CD4-positive, alpha-beta T cell treated with Interleukin-17A for 4 hours (primary cell): ENCODE results near the gene PDCD5.
A peak's percentile ranks its signal among the peaks of the same experiment; 100 is the strongest.
"Not testable (repeated sequence)": the region's sequence is repeated elsewhere in the genome, so short reads cannot be mapped to it uniquely, and the experiment has no call there.

Experiments used
- DNase-seq: peaks from one replicate; pipeline ENCODE4 v3.0.0-alpha.2; 2020; ENCODE audit warnings: mixed read lengths

Gene PDCD5

DNA sequence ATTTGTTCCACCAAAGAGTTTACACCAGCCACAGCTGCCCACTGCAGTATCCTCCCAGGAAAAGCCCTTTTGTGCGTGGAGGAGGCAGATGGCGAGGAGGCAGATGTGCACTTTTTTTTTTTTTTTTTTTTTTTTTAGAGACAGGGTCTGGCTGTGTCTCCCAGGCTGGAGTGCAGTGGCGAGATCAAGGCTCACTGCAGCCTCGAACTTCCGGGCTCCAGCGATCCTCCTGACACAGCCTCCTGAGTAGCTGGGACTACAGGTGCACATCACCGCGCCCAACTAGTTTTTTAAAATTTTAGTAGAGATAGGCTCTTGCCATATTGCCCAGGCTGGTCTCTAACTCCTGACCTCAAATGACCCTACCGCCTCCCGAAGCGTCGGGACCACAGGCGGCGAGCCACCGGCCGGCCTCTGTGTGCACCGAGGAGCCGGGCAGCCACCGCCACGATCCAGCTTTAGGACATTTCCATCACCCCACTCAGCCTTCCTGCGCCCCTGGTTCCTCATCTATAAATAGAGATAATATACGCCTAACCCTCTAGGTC lies 563 bp upstream of the PDCD5 start:
- no peak for DNase-seq

DNA sequence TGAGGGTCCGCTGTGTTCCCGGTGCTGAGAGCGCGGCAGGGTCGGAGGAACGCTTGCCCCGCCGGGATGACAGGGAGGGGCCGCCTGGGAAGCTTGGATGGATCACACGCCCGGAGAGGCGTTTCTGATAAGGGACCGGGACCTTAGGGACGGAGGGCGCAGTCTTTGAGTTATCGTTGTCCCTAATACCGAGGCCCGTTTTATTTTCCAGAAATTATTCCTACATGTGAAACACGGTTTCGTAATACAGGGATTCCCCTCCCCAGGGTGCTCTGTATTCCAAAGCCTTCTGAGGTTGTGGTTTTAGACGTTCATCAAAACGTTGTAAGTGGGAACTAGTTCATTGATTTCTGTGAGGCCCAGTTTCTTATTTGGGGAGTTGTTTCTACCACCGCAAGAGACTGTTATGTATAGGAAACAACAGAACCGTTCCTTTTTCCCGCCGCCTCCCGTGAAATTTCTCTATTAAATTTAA lies 752 bp downstream of the PDCD5 start:
- no peak for DNase-seq

DNA sequence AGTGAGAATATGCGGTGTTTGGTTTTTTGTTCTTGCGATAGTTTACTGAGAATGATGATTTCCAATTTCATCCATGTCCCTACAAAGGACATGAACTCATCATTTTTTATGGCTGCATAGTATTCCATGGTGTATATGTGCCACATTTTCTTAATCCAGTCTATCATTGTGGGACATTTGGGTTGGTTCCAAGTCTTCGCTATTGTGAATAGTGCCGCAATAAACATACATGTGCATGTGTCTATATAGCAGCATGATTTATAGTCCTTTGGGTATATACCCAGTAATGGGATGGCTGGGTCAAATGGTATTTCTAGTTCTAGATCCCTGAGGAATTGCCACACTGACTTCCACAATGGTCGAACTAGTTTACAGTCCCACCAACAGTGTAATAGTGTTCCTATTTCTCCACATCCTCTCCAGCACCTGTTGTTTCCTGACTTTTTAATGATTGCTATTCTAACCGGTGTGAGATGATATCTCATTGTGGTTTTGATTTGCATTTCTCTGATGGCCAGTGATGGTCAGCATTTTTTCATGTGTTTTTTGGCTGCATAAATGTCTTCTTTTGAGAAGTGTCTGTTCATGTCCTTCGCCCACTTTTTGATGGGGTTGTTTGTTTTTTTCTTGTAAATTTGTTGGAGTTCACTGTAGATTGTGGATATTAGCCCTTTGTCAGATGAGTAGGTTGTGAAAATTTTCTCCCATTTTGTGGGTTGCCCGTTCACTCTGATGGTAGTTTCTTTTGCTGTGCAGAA lies 6.9 kb downstream of the PDCD5 start:
- DNase-seq, result not testable (repeated sequence)

DNA sequence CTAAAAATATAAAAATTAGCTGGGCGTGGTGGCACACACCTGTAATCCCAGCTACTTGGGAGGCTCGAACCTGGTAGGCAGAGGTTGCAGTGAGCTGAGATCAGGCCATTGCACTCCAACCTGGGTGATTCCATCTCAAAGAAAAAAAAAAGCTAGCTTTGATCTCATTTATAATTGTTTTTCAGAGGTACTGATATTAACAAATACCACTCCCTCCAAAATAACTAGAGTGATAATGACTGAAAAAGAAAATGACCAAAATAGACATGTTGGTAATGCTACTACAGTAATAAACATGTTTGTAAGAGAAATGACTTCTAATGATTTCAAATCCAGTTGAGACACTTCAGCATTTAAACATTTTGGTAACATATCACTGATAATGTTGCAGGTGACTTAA lies 13.0 kb downstream of the PDCD5 start:
- DNase-seq, result no peak

DNA sequence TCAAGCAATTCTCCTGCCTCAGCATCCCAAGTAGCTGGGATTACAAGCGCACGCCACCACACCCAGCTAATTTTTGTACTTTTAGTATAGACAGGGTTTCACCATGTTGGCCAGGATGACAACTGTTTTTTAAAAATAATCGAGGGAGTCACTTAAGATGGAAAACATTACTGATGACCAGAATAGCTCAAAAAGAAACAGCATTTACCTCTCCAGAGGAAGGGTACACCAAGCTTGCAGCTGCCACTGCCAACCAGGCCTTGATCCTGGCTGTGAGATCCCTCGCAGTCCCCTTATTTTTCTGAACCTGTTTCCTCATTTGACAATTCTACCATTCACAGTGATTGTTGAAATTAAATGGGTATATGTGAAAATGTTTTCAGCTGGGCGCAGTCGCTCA lies 14.5 kb downstream of the PDCD5 start:
- no peak for DNase-seq

DNA sequence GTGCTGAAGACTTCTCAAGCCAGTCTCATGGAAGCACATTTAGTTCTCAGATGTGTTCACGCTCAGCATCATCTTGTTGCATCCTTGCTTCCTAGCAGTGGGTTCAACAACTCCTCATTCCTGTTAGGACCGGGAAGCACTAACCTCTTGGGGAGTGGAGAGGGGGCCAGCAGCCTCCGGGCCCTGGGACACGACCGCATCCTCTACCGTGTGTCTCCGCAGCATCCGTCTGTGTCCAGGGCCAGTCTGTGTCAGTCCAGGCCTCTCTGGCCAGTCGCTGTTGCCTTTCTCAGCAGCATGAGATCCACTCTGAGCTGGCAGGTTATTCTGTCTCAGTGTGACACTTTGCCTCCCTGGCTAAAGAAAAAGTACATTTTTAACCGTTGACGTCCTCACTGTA lies 17.0 kb downstream of the PDCD5 start:
- DNase-seq, result no peak

DNA sequence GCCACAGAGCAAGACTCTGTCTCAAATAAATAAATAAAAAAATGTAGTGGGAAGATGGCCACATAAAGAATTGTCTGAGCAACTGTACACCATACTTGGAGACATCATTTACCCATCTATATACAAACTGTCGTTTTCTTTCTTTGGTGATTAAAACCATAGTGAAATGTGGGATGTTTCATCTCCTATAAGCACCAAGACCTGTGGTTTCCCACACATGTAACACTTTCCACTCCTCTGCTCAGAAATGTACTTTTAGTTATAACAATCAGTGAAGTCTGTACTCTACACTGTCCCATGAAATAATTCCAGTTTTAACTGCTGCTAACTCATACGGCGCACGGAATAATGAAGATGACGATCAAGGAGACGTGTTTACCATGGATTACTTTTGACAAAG lies 18.3 kb downstream of the PDCD5 start:
- DNase-seq, result no peak

DNA sequence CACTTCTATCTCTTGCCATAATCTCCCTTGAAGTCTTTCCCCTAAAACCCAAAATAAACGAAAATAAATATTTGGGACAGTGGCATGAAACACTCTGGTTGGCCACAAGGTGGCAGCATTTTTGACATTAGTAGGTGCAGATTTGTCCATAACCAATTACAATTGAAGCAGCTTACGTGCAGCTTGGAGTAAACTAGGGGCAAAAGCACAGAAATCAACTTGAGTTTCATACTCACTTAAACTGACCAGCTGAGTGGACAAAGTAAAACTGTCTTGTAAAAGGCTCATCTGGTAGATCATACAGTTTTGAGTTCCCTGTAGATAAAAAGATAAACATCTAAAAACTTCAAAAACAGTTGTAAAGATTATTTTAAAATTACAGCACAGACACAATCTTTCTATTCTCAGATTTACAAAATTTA lies 18.8 kb downstream of the PDCD5 start:
- DNase-seq, result peak; percentile 73

DNA sequence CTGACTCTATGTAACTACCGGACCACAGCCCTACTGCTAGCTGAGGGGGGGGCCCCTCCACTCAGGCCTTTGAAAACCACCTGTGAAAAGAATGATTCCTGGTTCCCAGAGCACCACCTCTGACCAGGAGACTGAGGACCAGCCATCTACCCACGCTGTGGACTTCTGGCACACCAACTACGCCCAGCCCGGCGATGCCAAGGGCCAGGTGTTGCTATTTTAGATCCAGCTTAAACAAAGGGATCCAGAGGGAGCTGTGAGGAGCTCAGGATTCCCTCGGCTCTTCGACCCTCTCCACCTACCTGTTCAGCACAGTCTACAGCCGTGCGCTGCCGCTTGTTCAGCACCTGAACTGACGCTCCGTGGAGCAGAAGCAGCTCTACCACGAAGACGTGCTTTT lies 23.0 kb downstream of the PDCD5 start:
- no peak for DNase-seq

DNA sequence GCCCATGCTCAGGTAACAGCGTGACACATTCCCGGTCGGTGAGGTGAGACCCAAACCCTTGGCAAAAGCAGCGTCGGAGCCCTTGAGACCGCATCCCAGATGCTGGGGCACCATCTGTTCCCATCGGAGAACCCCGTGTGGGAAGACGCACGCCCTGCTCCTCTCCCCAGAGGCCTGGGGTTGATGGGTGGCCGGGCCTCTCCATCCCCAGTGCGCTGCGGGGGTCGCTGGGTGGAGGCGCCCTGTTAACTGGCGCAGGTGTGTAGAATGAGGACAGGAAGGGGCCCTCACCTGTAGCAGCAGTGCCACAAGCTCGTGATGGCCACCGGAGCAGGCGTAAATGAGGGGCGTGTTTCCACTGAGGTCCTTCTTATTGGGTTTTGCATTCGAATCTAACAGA lies 24.6 kb downstream of the PDCD5 start:
- DNase-seq, result no peak

DNA sequence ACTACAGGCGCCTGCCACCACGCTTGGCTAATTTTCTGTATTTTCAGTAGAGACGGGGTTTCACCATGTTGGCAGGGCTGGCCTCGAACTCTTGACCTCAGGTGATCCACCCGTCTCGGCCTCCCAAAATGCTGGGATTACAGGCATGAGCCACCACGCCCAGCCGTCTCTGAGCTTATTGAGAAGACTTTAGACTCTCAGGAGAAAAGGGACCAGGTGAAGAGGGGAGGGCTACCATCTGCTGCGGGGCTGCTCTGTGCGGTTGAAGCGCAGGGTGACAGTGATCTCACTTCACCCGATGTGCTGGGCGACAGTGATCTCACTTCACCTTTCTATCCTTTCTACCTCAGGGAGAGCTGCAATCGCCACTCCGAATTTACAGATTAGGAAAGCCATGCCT lies 25.3 kb downstream of the PDCD5 start:
- DNase-seq, result no peak

DNA sequence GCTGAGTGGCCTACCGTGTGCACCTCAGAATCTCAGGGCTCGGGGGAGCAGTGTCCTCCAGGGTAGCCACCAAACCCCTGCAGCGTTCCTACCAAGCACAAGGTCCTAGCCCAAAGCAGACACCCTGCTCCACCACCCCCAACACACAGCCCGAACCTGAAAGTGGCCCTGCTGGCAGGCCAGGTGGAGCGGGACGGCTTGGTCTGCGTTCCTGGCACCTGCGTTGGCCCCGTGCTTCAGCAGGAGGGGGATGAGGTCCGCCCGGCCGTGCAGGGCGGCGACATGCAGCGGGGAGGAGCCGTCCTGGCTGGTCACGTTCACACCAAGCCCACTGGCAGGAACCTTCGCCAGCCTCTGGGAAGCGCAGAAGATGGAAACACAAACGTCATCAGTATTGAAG lies 26.5 kb downstream of the PDCD5 start:
- DNase-seq, result no peak

DNA sequence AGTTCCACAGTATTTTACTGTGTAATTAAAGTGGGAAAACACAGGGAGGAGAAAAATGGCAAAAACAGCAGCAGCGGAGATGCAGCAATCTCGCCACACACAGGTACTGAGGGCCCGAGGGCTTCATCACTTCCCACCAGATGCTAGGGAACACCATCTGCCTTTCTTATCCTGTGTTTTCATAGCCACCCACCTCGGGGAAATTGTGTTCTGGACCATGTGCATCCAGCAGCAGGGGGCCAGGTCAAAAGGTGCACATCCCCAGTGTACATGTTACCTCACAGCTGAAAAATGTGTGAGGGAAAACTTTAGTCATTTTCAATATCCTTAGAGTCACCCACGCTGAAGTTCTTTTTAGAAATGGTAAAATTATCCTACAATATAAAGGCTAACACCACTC lies 30.2 kb downstream of the PDCD5 start:
- DNase-seq, result no peak

DNA sequence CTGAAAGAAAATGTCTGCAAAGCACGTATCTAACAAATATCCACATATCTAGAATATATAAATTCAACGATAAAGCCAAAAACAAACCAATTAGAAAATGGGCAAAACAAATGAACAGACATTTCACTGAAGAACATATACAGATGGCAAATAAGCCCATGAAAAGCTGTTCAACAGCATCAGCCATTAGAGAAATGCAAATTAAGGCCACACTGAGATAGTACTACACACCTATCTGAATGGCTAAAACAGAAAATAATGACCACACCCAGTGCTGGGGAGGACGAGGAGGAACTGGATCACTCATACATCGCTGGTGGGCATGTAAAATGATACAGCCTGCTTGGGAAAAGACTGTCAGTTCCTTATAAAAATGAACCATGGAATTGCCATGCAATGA lies 32.0 kb downstream of the PDCD5 start:
- DNase-seq, result no peak

DNA sequence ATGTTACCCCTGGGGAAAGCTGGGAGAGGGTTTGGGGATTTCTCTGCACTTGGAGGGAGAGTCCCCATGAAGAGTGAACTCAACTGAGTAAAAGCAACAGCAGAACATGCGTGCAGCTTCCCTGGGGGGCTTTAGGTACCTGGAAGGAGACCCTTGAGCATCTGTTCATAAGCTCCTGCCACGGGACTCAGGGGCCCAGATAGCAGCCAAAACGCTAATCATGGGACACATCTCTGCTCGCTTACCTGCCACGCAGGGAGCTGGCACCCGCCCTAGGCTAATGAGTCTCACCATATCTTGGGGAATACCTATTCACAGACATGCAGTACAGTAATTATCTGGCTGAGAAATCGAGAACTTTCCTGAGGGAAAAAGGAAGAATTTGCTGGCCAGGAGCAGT lies 33.9 kb downstream of the PDCD5 start:
- no peak for DNase-seq

DNA sequence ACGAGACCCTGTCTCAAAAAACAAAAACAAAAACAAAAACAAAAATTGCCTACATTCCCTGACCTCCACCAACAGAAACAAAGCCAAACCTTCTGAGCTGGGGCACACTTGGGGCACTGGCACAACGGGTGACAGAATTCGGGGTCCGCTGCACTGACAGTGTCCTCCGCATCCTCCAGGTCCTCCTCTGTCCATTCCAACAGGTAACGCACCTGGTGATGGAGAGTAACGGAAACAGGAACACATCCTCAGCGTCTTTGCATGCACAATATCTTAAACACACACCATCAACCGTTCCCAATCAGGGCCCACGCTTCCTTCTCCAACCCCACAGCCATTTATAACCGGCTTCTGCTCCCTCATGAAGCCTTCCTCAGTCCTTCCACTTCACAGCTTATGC lies 34.6 kb downstream of the PDCD5 start:
- DNase-seq, result no peak

DNA sequence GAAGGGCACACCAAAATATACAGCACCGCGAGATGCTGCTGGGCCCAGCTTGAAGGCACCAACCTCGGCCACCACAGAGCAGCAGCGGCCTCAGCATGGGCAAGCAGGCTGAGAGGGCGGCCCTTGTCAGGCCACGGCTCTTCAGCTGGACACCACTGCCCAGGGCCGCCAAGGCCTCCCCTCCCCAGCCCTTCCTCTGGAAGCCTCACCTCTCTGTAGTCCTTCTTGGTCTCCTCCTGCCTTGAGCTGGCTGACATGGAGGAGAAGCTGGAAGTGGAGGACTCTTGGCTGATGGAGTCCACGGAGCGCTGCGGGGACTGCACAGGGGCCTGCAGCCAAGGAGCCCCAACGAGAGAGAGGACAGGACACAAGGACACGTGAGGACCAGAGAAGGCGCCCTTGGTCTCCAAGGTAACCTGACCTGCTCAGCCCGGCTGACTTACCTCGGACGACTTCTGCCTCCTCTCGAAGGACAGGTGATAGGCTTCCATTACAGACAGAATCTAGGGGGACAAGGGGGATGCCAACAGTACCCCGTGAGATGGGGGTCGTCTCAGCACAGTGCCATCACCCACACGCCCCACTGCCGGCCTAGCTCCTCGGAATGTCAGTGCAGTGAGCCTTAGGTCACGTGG lies 38.2 kb downstream of the PDCD5 start:
- DNase-seq, result no peak

DNA sequence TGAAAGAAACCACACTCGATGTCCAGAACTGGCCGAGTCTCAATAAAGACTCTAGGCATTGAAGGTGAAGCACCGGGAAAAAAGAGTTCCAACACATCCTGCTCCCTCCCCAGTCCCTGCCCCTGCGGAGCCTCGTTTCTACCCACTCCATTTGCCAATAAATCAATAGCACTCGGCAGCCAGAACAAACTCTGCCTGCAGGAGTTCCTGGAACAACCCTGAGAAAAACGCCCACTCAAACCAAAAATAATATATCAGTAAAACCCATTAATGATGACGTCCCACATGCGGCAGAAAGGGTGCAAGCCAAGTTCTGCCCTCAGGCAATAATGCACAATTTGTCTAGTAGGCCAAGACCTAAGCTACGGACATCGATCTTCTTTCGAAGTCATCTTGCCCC lies 41.0 kb downstream of the PDCD5 start:
- no peak for DNase-seq

DNA sequence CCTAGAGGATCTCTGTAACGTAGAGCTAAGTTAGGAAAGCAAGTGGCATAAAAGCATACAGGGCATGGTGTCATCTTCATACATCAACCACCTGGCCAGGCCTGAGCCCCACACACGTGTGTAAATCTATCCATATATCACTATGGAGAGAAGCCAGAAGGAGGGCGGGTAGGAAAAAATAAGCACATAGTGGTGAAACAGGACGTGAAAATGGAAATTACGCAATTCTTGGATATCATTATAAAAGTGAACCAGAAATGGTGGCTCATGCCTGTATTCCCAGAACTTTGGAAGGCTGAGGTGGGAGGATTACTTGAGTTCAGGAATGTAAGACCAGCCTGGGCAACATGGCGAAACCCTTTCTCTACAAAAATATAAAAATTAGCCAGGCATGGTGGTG lies 43.4 kb downstream of the PDCD5 start:
- no peak for DNase-seq

DNA sequence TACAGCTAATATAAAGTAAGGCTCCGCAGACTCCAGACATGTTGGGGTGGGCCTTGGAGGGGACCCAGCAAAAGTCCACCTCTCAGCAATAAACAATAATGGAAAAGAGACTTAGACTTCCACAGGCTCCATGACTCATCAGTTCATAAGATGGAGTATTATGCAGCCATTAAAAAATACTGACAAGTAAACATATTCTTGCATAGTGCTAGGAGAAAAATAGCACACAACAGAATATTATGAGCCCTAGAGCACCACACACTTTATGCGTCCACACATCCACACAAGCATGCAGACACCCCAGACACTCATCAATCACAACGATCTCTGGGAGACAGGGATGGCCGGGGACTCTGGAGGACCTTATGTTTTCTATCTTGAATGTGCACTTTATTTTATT lies 46.0 kb downstream of the PDCD5 start:
- no peak for DNase-seq

DNA sequence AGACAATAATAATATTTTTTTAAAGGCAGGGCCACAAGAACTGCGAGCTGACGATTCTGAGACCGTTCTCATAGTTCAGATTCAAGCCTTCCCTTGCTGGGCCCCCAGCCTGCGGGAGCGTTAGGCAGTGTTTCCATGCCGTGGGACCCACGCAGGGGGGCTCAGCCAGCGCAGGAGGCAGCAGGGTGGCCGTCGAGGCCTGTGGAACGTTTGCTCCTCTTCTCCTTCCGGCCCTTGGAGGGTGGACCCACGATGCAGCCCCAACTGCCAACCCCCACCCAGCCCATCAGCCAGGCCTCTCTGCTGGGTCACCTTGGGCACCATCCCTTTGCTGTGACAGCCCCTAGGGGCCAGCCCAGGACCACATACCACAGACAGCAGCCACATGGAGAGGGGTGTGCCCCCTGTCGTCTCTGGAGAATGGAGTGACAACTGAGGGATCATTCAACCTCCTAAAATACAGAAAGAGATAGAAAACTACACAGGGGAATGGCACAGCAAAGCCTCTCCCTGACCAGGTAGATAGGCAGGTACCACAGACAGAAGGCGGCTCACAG lies 46.8 kb downstream of the PDCD5 start:
- DNase-seq, result no peak

DNA sequence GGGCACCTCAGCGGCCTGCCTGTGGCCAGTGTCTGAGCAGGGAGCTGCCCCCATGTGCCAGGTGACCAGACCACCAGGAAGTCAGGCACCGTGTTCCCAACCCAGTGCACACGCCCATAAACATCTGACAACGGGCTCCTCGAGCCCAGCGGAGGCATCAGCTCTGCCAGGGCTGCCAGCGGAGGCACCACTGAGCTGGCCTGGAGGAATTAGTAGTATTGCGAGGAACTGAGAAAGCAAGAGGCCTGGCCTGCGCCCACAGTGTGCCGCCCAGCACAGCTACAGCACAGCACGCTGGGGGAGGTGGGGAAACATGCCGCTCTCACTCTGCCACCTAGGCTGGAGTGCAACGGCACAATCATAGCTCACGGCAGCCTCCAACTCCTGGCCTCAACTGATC lies 49.3 kb downstream of the PDCD5 start:
- no peak for DNase-seq

DNA sequence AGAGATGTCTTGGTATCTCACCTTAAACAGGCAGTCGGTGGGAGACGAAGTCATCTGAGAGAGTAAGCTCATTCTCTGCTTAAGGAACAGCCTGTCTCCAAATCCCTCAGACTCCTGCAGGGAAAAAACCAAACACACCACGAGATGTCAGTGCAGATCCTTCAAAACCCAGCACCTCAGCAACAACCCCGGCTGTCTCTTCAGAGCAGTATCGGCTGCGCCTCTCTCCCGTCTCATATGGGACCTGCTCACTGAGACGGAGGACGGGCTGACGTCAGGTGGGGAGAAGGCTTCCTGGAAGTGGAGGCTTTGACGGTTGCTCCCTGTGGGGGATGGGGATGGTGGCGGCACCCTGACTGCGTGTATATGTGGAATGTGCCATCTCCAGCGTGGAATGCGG lies 50.4 kb downstream of the PDCD5 start:
- no peak for DNase-seq
